ENCODE measurements around the gene ZNF335. TPM values are rescaled to one million over a fixed set of nuclear protein-coding genes. Genes with fewer than 3 reads are reported as not detected.
A peak's percentile ranks its signal among the peaks of the same experiment; 100 is the strongest.

The ZNF335 gene
- total RNA-seq, 1 donor from 2014 or later: 38.3 TPM

GRCh38 chr20:45951925-45952834 is 19.8 kb downstream of the ZNF335 start:
- H3K27me3 Mint-ChIP-seq (ENCODE audit: insufficient read depth): no peaks in the 10 kb centered on the region
- no peaks in the 10 kb centered on the region for H3K4me1 Mint-ChIP-seq (ENCODE audit: low read depth)
- H3K4me3 Mint-ChIP-seq: no peak overlapping the region
- intact Hi-C loops (cut with micrococcal nuclease): no loop called here
- H3K36me3 Mint-ChIP-seq (ENCODE audit: low read depth): peaks cover 23% of the 10 kb centered on the region
- H3K27ac Mint-ChIP-seq: no peak overlapping the region
- H3K9me3 Mint-ChIP-seq: no peaks in the 10 kb centered on the region
- DNase-seq (ENCODE audit: low spot score): no peak

GRCh38 chr20:45950330-45950646 is 21.7 kb downstream of the ZNF335 start:
- no peaks in the 10 kb centered on the region for H3K27me3 Mint-ChIP-seq (ENCODE audit: insufficient read depth)
- no peak overlapping the region for H3K27ac Mint-ChIP-seq
- DNase-seq (ENCODE audit: low spot score): no peak
- H3K36me3 Mint-ChIP-seq (ENCODE audit: low read depth): peaks cover 30% of the 10 kb centered on the region
- no peaks in the 10 kb centered on the region for H3K4me1 Mint-ChIP-seq (ENCODE audit: low read depth)
- intact Hi-C loops (cut with micrococcal nuclease): no loop called here
- no peaks in the 10 kb centered on the region for H3K9me3 Mint-ChIP-seq
- no peak overlapping the region for H3K4me3 Mint-ChIP-seq

- intact Hi-C loops (cut with micrococcal nuclease): no loop called here
- no peak for DNase-seq (ENCODE audit: low spot score)
- Mint-ChIP-seq H3K27me3 (ENCODE audit: insufficient read depth) (no peaks in the 10 kb centered on the region), H3K36me3 (ENCODE audit: low read depth) (peaks cover 34% of the 10 kb centered on the region), H3K9me3 (no peaks in the 10 kb centered on the region), H3K4me3 (no peak overlapping the region), H3K4me1 (ENCODE audit: low read depth) (peaks cover 3% of the 10 kb centered on the region), H3K27ac (no peak overlapping the region)
These were observed 22.3 kb downstream of the ZNF335 start for GRCh38 chr20:45949542-45950329.

- DNase-seq (ENCODE audit: low spot score): no peak
- intact Hi-C loops (cut with micrococcal nuclease): no loop called here
- Mint-ChIP-seq H3K27ac (no peak overlapping the region), H3K4me1 (ENCODE audit: low read depth) (peaks cover 11% of the 10 kb centered on the region), H3K36me3 (ENCODE audit: low read depth) (peaks cover 41% of the 10 kb centered on the region), H3K4me3 (no peak overlapping the region), H3K27me3 (ENCODE audit: insufficient read depth) (no peaks in the 10 kb centered on the region), H3K9me3 (no peaks in the 10 kb centered on the region)
These were observed 23.1 kb downstream of the ZNF335 start for GRCh38 chr20:45948742-45949541.

- H3K9me3 Mint-ChIP-seq: no peaks in the 10 kb centered on the region
- no peak overlapping the region for H3K27ac Mint-ChIP-seq
- H3K36me3 Mint-ChIP-seq (ENCODE audit: low read depth): peaks cover 42% of the 10 kb centered on the region
- intact Hi-C loops (cut with micrococcal nuclease): no loop called here
- peaks cover 13% of the 10 kb centered on the region for H3K4me1 Mint-ChIP-seq (ENCODE audit: low read depth)
- no peaks in the 10 kb centered on the region for H3K27me3 Mint-ChIP-seq (ENCODE audit: insufficient read depth)
- no peak overlapping the region for H3K4me3 Mint-ChIP-seq
- no peak for DNase-seq (ENCODE audit: low spot score)
These were observed 23.7 kb downstream of the ZNF335 start for GRCh38 chr20:45948261-45948733.

GRCh38 chr20:45947110-45947866 is 24.7 kb downstream of the ZNF335 start:
- no peak overlapping the region for H3K4me3 Mint-ChIP-seq
- peaks cover 47% of the 10 kb centered on the region for H3K36me3 Mint-ChIP-seq (ENCODE audit: low read depth)
- no peaks in the 10 kb centered on the region for H3K27me3 Mint-ChIP-seq (ENCODE audit: insufficient read depth)
- no peak overlapping the region for H3K27ac Mint-ChIP-seq
- no peak for DNase-seq (ENCODE audit: low spot score)
- no peaks in the 10 kb centered on the region for H3K9me3 Mint-ChIP-seq
- H3K4me1 Mint-ChIP-seq (ENCODE audit: low read depth): peaks cover 13% of the 10 kb centered on the region
- intact Hi-C loops (cut with micrococcal nuclease): no loop called here

GRCh38 chr20:45946149-45946970 is 25.6 kb downstream of the ZNF335 start:
- peaks cover 13% of the 10 kb centered on the region for H3K4me1 Mint-ChIP-seq (ENCODE audit: low read depth)
- H3K27ac Mint-ChIP-seq: peak overlapping the region; percentile 73
- intact Hi-C loops (cut with micrococcal nuclease): no loop called here
- no peaks in the 10 kb centered on the region for H3K9me3 Mint-ChIP-seq
- no peak for DNase-seq (ENCODE audit: low spot score)
- no peak overlapping the region for H3K4me3 Mint-ChIP-seq
- peaks cover 41% of the 10 kb centered on the region for H3K36me3 Mint-ChIP-seq (ENCODE audit: low read depth)
- H3K27me3 Mint-ChIP-seq (ENCODE audit: insufficient read depth): no peaks in the 10 kb centered on the region

GRCh38 chr20:45945678-45946148 is 26.3 kb downstream of the ZNF335 start:
- Mint-ChIP-seq H3K9me3 (no peaks in the 10 kb centered on the region), H3K36me3 (ENCODE audit: low read depth) (peaks cover 41% of the 10 kb centered on the region), H3K27ac (peak overlapping the region; percentile 73), H3K4me3 (no peak overlapping the region), H3K27me3 (ENCODE audit: insufficient read depth) (no peaks in the 10 kb centered on the region), H3K4me1 (ENCODE audit: low read depth) (peaks cover 13% of the 10 kb centered on the region)
- no peak for DNase-seq (ENCODE audit: low spot score)
- intact Hi-C loops (cut with micrococcal nuclease): no loop called here

- no peak for DNase-seq (ENCODE audit: low spot score)
- intact Hi-C loops (cut with micrococcal nuclease): no loop called here
- Mint-ChIP-seq H3K9me3 (no peaks in the 10 kb centered on the region), H3K27ac (peak overlapping the region; percentile 5), H3K27me3 (ENCODE audit: insufficient read depth) (no peaks in the 10 kb centered on the region), H3K4me1 (ENCODE audit: low read depth) (peaks cover 13% of the 10 kb centered on the region), H3K36me3 (ENCODE audit: low read depth) (peaks cover 40% of the 10 kb centered on the region), H3K4me3 (no peak overlapping the region)
These were observed 26.9 kb downstream of the ZNF335 start for GRCh38 chr20:45944965-45945677.

GRCh38 chr20:45944151-45944964 is 27.6 kb downstream of the ZNF335 start:
- Mint-ChIP-seq H3K4me1 (ENCODE audit: low read depth) (peaks cover 13% of the 10 kb centered on the region), H3K4me3 (no peak overlapping the region)
- intact Hi-C loops (cut with micrococcal nuclease): no loop called here

More at GRCh38 chr20:45944151-45944964, 27.6 kb downstream of the ZNF335 start:
- H3K36me3 Mint-ChIP-seq (ENCODE audit: low read depth): peaks cover 45% of the 10 kb centered on the region
- no peaks in the 10 kb centered on the region for H3K9me3 Mint-ChIP-seq
- no peak for DNase-seq (ENCODE audit: low spot score)
- H3K27ac Mint-ChIP-seq: peak overlapping the region; percentile 26
- H3K27me3 Mint-ChIP-seq (ENCODE audit: insufficient read depth): no peaks in the 10 kb centered on the region

Measured in activated T-helper 1 cell treated with anti-CD3 and anti-CD28 coated beads, Interleukin-12 subunit alpha, Interleukin-12 subunit beta, Interleukin-2, Interleukin-4 antibody, amounts not matched to agents 30 ng/mL and 10 ng/mL and 1 ng/mL, durations not matched to agents 14 hours and 24 hours and 36 hours (primary cell).